Stimulated activated CD4-positive, alpha-beta T cell treated with anti-CD3 and anti-CD28 coated beads, Interleukin-4, amount 100 ng/mL, for 4 hours (primary cell): Measurements from ENCODE around the gene DNM1L.

ENCODE experiments used
- DNase-seq, 2 experiments: peaks; one replicate each; pipeline ENCODE4 v3.0.0-alpha.2; 2020

The DNM1L gene

DNA sequence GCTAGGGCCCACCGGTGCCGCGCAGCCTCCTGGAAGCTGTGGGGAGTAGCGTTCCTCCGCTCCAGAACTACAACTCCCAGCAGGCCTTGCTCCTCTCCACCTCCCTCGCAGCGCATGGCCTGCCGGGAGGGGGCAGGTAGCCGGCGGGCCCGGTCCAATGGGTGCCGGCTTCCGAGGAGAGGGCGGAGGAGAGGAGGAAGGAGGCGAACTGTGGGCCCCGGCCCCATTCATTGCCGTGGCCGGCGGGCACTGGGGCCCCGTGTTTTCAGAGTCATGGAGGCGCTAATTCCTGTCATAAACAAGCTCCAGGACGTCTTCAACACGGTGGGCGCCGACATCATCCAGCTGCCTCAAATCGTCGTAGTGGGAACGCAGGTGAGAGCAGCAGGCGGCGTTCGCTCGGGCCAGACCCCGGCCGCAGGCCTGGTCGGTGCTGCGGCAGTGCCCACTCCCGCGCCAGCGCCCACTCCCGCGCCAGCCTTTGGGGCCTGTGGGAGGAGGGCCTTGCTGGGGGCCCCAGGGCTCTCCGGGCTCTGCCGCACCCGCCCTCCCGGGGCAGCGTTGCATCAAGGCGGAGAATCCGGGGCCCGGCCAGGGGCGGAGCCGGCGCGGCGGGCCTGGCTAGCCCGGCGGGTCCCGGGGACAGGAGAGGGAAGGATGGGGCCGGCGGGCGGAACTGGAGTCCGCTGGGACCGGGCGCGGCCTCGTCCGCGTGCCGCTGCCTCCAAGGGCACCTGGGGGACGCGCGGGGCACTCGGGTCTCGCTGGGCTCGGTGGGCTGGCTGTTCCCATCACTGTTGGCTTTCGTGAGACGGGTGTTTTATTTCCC lies at the start of gene DNM1L:
TSS of gene DNM1L (plus strand) at position 211 of the 829 bp plus-strand sequence. CDS start at position 274, 63 bp downstream.
- DNase-seq = peak; percentile 87 to 90

DNA sequence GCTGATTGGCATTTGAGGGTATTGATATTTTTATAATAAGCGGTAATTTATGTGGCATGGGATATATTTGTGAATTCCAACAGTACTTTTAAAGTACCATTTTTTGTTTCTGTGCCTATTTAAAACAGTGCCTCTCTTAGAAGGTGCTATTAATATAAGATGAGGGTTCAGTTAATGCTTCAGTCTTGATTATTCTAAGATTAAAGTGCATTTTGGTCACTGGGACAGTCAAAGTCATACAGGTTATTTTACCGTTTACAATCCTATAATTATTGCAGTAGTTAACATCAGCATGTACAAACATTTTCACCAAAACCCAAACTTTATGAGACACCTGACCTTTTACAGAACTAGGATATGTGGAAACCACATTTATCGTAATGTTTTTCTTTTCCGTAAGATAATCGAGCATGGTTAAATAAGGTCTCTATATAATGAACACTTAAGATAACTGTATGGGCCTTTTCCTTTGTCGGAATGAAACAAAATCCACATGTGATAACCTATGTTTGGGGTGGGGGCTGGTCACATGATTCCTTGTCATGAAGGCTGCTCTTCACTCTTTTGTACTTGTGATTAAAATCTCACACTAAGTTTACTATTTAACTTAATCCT lies 37.7 kb upstream of the DNM1L start:
- no peak for DNase-seq

DNA sequence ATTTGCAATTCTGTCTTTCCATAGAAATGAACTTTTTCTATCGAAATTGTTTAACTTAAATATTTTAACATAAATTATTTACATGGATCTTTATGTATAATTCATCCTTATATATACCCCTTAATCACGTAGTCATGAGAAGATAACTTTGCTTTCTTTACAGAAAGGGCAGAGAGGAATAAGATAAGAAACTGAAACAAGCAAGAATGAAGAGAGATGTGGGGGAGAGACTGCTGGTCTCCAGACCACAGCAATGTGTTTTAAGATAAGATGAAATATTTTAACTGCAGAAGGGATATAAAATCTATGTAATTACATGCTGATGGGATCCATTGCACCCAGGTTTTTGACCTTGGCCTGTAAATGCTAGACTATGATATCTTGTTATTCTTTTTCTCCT lies 34.7 kb upstream of the DNM1L start:
- DNase-seq = no peak

DNA sequence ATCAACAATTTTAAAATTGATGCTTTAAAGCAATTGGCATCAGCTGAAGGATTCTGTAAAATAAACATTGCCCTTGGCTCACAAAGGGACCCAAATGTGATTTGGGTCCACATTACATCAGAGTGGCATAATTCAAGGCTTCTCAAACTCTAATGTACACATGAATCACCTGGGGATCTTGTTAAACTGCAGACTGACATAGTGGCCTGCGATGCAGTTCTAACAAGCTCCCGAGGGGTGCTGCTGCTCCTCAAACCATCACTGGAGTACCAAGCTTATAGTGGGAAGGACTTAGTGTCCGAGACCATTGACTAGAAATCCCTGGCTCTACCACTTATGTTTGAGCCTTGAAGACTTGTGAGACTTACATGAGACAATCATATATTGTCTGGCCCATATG lies 31.8 kb upstream of the DNM1L start:
- DNase-seq = no peak

DNA sequence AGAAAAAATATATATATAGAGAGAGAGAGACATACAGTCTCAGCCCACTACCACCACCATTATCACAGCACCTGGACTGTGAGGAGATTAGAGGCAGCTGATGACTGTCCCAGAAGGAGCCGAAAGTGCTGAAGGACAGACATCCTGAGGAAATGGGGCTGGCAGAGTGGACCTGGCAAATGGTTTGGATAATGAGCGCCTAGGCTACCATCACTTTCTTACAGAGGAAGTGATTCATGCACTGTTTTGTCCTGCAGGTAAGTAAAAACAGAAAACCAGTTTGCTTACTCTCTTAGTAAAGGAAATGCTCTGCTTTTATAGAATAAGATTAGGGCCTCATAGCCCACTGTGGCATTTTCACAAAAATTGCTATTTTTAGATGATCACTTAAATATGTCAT lies 28.6 kb upstream of the DNM1L start:
- DNase-seq = no peak

DNA sequence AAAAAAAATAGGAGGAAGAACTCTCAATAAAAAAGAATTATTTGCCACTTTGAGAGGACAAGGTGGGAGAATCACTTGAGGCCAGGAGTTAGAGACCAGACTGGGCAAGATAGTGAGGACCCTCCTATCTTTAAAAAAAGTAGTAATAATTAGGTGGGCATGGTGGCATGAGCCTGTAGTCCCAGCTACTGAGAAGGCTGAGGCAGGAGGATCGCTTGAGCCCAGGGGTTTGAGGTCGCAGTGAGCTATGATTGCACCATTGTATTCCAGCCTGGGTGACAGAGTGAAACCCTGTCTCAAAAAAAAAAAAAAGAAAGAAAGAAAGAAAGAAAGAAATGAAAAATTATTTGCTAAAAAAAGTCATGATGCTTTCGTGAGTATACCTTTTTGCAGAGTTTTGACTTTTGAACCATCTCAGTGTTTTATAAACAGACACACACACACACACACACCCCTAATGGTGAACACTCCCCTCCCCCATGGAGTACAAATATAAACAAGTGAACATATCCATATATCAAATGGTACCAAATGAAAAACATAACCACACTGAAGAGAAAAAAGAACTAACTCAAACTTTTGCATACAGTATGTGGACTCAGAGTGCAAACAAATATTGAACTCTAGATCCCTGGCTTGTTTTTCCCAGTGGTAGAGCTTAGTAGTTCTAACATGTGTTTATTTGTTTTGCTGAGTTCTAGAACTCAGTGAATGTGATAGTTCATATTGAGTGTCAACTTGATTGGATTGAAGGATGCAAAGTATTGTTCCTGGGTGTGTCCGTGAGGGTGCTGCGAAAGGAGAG lies 27.7 kb upstream of the DNM1L start:
- DNase-seq = no peak

DNA sequence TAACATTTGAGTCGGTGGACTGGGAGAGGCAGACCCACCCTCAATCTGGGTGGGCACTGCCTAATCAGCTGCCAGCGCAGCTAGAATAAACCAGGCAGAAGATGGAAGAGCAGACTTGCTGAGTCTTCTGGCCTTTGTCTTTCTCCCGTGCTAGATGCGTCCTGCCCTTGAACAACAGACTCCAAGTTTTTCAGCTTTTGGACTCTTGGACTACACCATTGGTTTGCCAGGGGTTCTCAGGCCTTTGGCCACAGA lies 27.2 kb upstream of the DNM1L start:
- no peak for DNase-seq

DNA sequence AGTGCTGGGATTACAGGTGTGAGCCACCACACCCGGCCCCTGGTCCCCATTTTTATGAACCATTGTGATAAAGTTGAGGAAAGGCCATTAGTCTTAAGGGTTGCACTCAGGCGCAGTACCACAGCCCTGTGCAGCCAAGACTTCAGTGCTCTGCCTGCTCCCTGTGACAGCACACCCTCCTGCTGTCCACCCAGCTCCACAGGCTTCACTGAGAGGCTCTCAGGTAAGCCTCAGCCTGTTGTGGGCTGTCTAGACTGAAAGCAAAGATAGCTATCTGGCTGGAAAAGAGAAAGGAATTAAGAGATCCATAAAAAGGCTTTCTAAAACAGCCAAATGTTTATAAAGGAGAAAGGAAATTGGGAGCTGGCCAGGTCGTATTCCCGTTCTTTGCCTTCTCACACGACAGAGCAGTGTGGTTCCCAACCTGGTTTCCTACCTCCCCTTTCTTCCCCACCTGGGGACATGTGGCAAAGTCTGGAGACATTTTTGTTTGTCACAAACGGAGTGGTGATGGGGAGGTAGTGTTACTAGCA lies 19.1 kb upstream of the DNM1L start:
- DNase-seq = no peak

DNA sequence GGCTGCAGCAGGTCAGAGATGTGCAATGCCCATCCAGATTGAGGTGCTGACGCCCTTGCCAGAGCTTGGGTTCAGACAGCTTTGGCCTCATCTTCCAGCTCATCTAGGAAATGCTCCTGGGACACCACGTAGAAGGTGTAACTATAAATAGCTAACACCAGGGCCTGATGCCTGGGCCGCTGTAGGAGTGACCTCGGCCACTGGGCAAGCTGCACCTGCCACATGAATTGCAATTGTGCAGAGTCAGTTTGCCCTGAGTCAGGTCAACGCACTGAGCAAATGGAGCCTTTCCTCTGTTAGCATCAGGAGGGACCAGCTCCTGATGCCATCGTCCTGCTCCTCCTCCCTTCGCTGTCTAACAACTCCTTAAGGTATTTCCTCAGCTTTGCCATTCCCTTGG lies 17.4 kb upstream of the DNM1L start:
- no peak for DNase-seq

DNA sequence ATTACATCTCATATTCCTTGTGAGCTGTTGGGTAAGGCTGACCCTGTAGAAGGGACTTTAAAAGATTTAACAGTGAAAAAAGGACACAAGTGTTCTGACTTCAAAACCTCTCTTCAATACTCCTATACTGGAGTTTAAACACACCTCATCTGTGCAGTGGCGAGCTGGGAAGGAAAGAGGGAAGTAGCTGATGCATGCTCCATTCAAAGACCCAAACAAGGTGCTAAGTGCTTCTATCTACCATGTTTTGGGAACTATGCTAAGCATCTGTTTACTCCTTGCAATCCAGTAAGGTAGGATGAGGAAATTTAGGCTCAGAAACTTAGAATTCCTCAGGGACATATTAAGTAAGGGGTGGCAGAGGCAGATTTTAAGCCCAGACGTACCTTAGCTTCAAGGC lies 16.4 kb upstream of the DNM1L start:
- no peak for DNase-seq

DNA sequence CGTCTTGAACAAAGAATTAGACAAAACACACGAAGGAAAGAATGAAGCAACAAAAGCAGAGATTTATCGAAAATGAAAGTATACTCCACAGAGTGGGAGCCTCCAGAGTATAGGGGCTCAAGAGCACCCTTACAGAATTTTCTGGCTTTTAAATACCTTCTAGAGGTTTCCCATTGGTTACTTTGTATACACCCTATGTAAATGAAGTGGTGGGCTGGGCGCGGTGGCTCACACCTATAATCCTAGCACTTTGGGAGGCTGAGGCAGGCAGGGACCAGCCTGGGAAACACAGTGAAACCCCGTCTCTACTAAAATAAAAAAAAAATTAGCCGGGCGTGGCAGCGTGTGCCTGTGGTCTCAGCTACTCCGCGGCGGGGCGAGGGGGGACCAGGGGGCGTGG lies 13.1 kb upstream of the DNM1L start:
- no peak for DNase-seq

DNA sequence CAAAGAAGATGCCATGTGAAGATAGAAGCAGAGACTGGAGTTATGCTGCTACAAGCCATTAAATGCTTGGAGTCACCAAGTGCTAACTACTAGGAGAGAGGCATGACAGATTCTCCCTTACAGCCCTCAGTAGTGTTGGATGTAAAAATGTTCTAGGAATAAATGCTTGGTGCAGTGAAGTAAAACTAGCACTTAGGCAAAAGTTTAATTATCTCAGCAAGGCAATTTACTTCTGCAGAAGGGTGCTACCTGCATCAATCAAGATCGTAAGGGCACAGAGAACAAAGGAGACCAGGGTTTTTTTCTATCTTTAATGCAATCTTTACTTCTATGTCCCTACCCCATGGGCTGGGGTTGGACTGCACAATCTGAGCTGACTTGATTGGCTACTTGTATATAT lies 9.5 kb upstream of the DNM1L start:
- no peak for DNase-seq

DNA sequence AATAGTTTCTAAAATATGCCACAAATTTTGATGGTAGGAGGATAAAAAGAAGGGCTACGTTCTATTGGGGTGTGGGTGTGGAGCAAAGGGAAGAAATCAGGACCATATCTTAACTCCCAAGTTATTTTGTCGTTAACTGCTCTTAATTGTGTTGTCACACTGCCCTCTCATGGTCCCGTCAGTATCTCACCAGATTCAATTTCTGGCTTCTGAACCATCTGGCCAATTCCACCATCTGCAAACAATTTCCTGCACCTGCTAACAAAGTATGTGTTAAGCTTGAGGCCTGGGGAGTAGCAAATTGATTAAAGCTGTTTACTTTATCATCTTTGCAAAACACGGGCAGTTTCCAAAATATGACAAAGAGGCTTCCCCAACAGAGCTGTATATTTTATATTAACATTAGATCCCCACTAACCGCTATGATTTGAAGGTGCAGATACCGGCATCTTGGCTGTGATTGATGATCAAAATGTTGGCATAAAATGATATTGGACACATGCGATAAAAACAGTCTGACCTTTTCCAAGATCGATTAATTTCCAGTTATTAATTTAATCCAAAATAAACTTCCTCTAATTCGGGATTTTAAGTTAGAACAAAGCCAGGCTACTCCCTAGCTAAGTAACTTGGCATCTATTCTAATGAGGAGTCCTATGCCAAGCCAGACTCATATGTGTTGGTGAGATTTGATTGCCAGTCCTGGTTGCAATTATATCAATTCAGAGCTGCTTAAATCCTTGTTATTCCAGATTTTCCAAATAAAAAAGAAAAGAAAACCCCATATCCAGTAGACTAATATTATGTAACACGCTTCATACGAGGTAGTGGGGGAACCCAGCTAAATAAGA lies 6.9 kb upstream of the DNM1L start:
- no peak for DNase-seq

DNA sequence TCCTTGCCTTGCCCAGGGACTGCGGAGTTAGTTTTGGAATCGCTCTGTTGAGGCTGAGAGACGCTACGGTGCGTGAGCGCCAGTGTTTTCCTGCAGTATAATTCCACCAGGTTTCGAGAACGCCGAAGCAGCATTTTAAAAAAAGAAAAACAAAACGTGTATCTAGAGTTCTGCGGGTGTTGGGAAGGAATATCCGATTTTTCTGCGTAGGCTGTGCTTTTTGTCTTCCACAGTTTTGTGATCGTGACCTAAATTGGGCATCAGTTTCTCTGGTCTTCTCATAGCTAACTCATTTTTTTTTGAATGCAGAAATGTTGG lies 778 bp downstream of the DNM1L start:
- no peak for DNase-seq

DNA sequence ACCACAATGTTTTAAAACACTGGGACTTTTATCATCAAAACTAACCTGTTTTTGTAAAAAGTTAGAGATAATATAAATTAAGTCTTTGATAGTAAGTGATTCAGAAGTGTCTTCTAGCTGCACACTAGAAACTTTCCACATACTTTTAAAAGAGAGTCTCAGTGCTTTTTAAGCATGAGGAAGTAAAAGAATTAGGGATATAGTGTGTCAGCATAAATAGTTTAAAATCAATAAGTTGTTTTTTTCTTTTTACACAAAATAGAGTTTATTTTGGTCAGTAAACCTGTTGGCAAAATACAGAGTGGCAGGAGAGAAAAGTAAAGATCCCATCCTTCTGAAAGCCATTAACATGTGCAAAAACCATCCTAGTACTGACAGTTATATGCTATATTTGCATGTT lies 1.7 kb downstream of the DNM1L start:
- DNase-seq = no peak

DNA sequence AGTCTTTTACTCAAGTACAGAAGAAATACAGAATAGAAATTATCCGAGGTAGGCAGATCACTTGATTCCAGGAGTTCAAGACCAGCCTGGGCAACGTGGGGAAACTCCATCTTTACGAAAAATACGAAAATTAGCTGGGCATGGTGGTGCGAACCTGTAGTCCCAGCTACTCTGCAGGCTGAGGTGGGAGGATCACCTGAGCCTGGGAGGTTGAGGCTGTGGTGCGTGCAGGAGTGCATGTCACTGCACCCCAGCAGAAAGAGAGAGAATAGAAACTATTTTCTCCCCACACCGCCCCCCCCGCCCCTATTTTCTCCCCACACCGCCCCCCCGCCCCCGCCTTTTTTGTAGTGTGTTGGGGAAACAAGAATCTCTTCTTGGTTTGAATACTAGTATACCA lies 2.2 kb downstream of the DNM1L start:
- DNase-seq = no peak

DNA sequence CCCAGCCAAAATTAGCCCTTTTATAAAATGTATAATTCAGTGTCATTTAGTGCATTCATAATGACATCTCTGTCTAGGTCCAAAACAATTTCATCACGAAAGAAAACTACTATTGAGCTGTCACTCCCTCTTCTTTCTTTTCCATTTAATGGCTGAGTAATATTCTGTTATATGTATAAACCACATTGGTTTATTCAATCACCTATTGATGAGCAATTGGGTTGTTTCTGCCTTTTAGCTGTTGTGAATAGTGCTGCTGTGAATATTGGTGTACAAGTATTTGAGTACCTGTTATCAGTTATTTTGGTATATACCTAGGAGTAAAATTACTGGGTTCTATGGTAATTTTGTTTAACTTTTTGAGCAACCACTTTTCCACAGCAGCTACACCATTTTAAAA lies 7.2 kb downstream of the DNM1L start:
- no peak for DNase-seq

DNA sequence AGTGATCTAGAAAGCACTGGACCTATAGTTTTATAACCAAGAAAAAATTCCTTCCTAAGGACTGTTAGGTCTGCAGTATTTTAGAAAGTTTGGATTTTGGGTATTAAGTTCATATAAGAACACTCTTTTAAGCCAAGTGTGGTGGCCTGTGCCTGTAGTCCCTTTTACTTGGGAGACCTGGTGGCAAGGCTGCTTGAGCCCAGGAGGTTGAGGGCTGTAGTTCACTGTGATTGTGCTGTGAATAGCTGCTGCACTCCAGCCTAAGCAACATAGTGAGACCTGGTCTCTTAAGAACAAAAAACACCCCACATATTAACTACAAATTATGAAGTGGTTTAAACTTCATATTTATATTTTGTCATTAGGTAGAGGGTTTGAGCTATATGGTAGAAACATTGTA lies 9.7 kb downstream of the DNM1L start:
- no peak for DNase-seq

DNA sequence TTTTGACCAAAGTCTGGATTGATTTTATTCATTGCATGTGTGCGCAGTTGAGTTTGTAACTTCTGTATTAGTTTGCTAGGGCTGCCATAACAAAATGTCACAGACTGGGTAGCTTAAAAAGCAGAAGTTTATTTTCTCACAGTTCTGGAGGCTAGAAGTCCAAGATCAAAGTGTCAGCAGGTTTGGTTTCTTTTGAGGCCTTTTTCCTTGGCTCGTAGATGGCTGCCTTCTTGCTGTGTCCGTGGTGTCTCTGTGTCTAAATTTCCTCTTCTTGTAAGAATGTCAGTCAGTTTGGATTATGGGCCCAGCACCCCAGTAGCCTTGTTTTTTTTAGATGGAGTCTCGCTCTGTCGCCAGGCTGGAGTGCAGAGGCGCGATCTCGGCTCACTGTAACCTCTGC lies 11.8 kb downstream of the DNM1L start:
- DNase-seq = no peak

DNA sequence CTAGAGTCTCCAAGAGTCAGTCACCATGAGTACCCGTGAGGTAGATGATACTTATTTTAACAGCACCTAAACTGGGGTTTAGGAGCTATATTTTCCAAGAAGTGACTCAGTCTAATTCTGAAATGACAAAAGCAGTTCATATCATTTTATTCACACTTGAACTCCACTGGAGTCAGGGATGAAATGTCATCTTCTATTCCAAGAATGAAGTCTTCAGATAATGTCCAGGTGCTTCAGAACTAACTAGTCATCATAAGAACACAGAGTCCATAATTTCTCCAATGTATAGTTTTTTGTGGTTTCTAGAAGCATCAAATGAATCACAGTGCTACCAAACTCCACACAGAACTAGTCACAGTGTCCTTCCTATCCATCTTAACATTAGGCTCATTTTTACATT lies 13.3 kb downstream of the DNM1L start:
- no peak for DNase-seq

DNA sequence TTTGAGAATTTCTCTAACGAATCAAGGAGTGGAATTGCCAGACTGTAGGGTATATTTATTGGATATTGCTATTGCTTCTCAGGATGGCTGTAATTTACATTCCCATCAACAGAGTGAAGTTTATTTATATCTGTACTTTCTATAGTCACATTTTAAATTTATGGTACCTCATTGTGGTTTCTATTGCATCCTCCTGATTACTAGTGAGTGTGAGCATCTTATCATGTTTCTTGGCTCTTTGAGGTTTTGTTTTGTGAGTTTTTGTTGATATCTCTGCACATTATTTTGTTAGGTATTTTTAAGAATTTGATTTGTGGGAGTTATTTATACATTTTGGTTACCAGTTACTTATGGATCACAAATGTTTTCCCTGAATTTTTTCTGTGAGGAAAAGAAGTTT lies 13.9 kb downstream of the DNM1L start:
- no peak for DNase-seq

DNA sequence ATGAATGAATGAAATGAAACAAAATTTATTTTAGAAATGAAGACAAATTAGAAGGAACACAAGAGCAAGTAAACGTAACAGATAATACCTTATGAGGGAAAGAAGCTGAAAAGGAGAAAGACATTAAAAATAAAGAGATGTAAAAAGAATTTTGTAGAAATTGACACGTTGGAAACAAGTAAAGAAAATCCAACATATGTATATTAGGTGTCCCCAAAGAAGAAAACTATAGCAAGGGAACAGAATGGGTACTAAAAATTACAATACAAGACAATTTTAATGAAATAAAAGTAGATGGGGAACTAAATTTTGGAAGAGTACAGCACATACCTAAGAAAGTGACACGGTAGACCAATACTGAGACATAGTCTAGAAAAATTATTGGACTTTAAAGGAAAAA lies 16.7 kb downstream of the DNM1L start:
- no peak for DNase-seq

DNA sequence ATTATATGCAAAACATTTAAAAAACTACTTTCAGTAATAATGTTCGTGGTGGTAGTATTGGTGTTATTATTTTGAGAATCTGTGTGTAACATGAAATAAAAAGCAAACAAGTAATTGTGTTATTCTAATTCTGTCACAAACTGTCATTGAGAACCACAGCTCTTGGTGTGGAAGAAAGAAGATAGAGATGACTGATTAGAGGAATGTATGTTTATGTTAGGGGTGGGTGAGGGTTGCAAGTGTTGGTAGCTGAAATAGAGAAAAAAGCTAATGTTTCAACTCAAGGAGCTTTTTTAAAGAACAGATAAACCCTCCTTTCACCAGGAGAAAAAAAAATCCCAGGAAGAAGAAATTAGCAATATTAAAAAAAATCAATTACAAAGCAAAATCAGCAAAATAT lies 18.3 kb downstream of the DNM1L start:
- DNase-seq = no peak
